Measurements from ENCODE around the gene E2F4.

Gene E2F4

GRCh38 chr16:67154578-67155294, 37.2 kb upstream of the E2F4 start:
- peaks cover 6% of the 10 kb centered on the region for H3K36me3 Mint-ChIP-seq (ENCODE audit: low read depth)
- no peaks in the 10 kb centered on the region for H3K9me3 Mint-ChIP-seq
- DNase-seq: no peak
- H3K27me3 Mint-ChIP-seq: peaks cover 13% of the 10 kb centered on the region
- H3K4me3 Mint-ChIP-seq: peak overlapping the region; percentile 67
- H3K4me1 Mint-ChIP-seq (ENCODE audit: low read depth): peaks cover 49% of the 10 kb centered on the region
- H3K27ac Mint-ChIP-seq: no peak overlapping the region

GRCh38 chr16:67155295-67156142, 36.4 kb upstream of the E2F4 start:
- Mint-ChIP-seq H3K9me3 (no peaks in the 10 kb centered on the region), H3K4me1 (ENCODE audit: low read depth) (peaks cover 52% of the 10 kb centered on the region), H3K27ac (no peak overlapping the region), H3K36me3 (ENCODE audit: low read depth) (peaks cover 12% of the 10 kb centered on the region), H3K4me3 (peak overlapping the region; percentile 67), H3K27me3 (peaks cover 13% of the 10 kb centered on the region)
- DNase-seq: peak; percentile 88

GRCh38 chr16:67156143-67156844, 35.7 kb upstream of the E2F4 start:
- H3K4me3 Mint-ChIP-seq: no peak overlapping the region
- H3K36me3 Mint-ChIP-seq (ENCODE audit: low read depth): peaks cover 17% of the 10 kb centered on the region
- no peak for DNase-seq
- no peaks in the 10 kb centered on the region for H3K9me3 Mint-ChIP-seq
- no peak overlapping the region for H3K27ac Mint-ChIP-seq
- H3K27me3 Mint-ChIP-seq: peaks cover 12% of the 10 kb centered on the region
- H3K4me1 Mint-ChIP-seq (ENCODE audit: low read depth): peaks cover 54% of the 10 kb centered on the region

- no peaks in the 10 kb centered on the region for H3K9me3 Mint-ChIP-seq
- H3K36me3 Mint-ChIP-seq (ENCODE audit: low read depth): peaks cover 17% of the 10 kb centered on the region
- H3K27ac Mint-ChIP-seq: peak overlapping the region; percentile 96
- DNase-seq: no peak
- H3K27me3 Mint-ChIP-seq: peaks cover 16% of the 10 kb centered on the region
- H3K4me1 Mint-ChIP-seq (ENCODE audit: low read depth): peaks cover 61% of the 10 kb centered on the region
- H3K4me3 Mint-ChIP-seq: no peak overlapping the region
Observed at GRCh38 chr16:67157106-67157748, 34.7 kb upstream of the E2F4 start.

GRCh38 chr16:67157892-67158635, 33.9 kb upstream of the E2F4 start:
- Mint-ChIP-seq H3K4me1 (ENCODE audit: low read depth) (peaks cover 66% of the 10 kb centered on the region), H3K27ac (peak overlapping the region; percentile 96), H3K9me3 (no peaks in the 10 kb centered on the region), H3K4me3 (peak overlapping the region; percentile 90), H3K36me3 (ENCODE audit: low read depth) (peaks cover 17% of the 10 kb centered on the region), H3K27me3 (peaks cover 22% of the 10 kb centered on the region)
- no peak for DNase-seq

- Mint-ChIP-seq H3K27ac (peak overlapping the region; percentile 96), H3K27me3 (peaks cover 26% of the 10 kb centered on the region), H3K4me1 (ENCODE audit: low read depth) (peaks cover 68% of the 10 kb centered on the region), H3K9me3 (no peaks in the 10 kb centered on the region), H3K4me3 (peak overlapping the region; percentile 90), H3K36me3 (ENCODE audit: low read depth) (peaks cover 17% of the 10 kb centered on the region)
- peak; percentile 82 for DNase-seq
Observed at GRCh38 chr16:67158637-67159600, 33.0 kb upstream of the E2F4 start.

- Mint-ChIP-seq H3K9me3 (no peaks in the 10 kb centered on the region), H3K4me3 (no peak overlapping the region), H3K4me1 (ENCODE audit: low read depth) (peaks cover 67% of the 10 kb centered on the region), H3K36me3 (ENCODE audit: low read depth) (peaks cover 15% of the 10 kb centered on the region), H3K27me3 (peaks cover 47% of the 10 kb centered on the region), H3K27ac (no peak overlapping the region)
- DNase-seq: no peak
Observed at GRCh38 chr16:67161595-67162058, 30.3 kb upstream of the E2F4 start.

- Mint-ChIP-seq H3K4me1 (ENCODE audit: low read depth) (peaks cover 60% of the 10 kb centered on the region), H3K27ac (no peak overlapping the region)
Observed at GRCh38 chr16:67162506-67163163, 29.3 kb upstream of the E2F4 start.

GRCh38 chr16:67163164-67163998, 28.6 kb upstream of the E2F4 start:
- H3K4me3 Mint-ChIP-seq: peak overlapping the region; percentile 38
- H3K9me3 Mint-ChIP-seq: no peaks in the 10 kb centered on the region
- H3K4me1 Mint-ChIP-seq (ENCODE audit: low read depth): peaks cover 53% of the 10 kb centered on the region
- H3K27me3 Mint-ChIP-seq: peaks cover 64% of the 10 kb centered on the region
- peak; percentile 67 for DNase-seq
- H3K36me3 Mint-ChIP-seq (ENCODE audit: low read depth): peaks cover 15% of the 10 kb centered on the region
- H3K27ac Mint-ChIP-seq: no peak overlapping the region

More at GRCh38 chr16:67162506-67163163, 29.3 kb upstream of the E2F4 start:
- Mint-ChIP-seq H3K9me3 (no peaks in the 10 kb centered on the region), H3K27me3 (peaks cover 57% of the 10 kb centered on the region), H3K4me3 (no peak overlapping the region), H3K36me3 (ENCODE audit: low read depth) (peaks cover 15% of the 10 kb centered on the region)
- DNase-seq: no peak

GRCh38 chr16:67163999-67164558, 27.9 kb upstream of the E2F4 start:
- Mint-ChIP-seq H3K36me3 (ENCODE audit: low read depth) (peaks cover 15% of the 10 kb centered on the region), H3K4me3 (peak overlapping the region; percentile 38), H3K27me3 (peaks cover 71% of the 10 kb centered on the region), H3K27ac (no peak overlapping the region), H3K9me3 (no peaks in the 10 kb centered on the region), H3K4me1 (ENCODE audit: low read depth) (peaks cover 46% of the 10 kb centered on the region)
- DNase-seq: no peak

GRCh38 chr16:67164599-67165061, 27.3 kb upstream of the E2F4 start, which contains the start of gene HSF4:
HSF4 (plus strand) TSS chr16:67164745; CDS start chr16:67164812, 67 bp downstream.
- no peak for DNase-seq
- Mint-ChIP-seq H3K27ac (no peak within 1 kb of the TSS), H3K9me3 (no peaks in the 10 kb centered on the region), H3K4me3 (peak within 1 kb of the TSS; percentile 38), H3K27me3 (peaks cover 77% of the 10 kb centered on the region), H3K36me3 (ENCODE audit: low read depth) (peaks cover 11% of the 10 kb centered on the region), H3K4me1 (ENCODE audit: low read depth) (peaks cover 45% of the 10 kb centered on the region)
